ENCODE measurements around the gene CD8B2. TPM values are rescaled to one million over a fixed set of nuclear protein-coding genes. Genes with fewer than 3 reads are reported as not detected.

CD8B2 gene
- total RNA-seq, 1 donor from 2014 or later, result not detected

DNA sequence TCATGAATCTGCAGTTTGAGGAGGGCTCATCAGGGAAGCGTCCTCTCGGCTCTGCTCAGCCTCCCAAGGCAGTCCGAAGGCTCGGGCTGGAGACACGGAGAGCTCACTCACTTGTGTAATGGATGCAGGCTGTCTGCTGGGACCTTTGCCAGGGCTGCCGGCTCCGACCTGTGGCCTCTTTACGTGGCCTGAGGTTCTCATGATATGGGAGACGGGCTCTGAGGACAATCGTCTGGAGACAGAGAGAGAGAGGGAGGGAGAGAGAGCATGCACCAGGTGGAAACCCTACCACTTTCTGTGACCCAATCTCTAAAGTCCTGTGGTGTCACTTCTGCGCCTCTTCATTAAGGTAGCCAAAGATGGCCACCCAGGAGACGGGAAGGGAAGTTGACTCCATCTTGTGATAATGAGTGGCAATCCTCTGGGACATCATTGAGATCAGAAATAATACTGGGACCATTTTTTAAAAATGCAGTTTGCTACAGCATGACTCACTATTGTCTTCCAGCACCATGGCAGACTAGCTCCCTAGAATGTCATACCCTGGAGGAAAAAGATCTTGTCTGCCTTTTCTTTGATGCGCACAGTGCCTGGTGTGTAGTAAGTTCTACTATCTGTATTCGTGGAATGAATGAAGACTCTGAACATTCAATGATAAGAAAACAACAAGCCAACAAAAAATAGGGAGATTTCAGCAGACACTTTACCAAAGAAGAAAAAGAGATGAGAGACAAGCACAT is 60.2 kb downstream of the CD8B2 start:
- TF ChIP-seq, protein P1, sequence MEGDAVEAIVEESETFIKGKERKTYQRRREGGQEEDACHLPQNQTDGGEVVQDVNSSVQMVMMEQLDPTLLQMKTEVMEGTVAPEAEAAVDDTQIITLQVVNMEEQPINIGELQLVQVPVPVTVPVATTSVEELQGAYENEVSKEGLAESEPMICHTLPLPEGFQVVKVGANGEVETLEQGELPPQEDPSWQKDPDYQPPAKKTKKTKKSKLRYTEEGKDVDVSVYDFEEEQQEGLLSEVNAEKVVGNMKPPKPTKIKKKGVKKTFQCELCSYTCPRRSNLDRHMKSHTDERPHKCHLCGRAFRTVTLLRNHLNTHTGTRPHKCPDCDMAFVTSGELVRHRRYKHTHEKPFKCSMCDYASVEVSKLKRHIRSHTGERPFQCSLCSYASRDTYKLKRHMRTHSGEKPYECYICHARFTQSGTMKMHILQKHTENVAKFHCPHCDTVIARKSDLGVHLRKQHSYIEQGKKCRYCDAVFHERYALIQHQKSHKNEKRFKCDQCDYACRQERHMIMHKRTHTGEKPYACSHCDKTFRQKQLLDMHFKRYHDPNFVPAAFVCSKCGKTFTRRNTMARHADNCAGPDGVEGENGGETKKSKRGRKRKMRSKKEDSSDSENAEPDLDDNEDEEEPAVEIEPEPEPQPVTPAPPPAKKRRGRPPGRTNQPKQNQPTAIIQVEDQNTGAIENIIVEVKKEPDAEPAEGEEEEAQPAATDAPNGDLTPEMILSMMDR (IDR thresholded peaks at IDR 0.05; ENCODE audit: insufficient read depth, low read length, poor library complexity, severe bottlenecking), result no peak
- peaks cover 3% of the 10 kb centered on the region for H3K27me3 ChIP-seq (ENCODE audit: control insufficient read depth, insufficient read depth, low read length)

DNA sequence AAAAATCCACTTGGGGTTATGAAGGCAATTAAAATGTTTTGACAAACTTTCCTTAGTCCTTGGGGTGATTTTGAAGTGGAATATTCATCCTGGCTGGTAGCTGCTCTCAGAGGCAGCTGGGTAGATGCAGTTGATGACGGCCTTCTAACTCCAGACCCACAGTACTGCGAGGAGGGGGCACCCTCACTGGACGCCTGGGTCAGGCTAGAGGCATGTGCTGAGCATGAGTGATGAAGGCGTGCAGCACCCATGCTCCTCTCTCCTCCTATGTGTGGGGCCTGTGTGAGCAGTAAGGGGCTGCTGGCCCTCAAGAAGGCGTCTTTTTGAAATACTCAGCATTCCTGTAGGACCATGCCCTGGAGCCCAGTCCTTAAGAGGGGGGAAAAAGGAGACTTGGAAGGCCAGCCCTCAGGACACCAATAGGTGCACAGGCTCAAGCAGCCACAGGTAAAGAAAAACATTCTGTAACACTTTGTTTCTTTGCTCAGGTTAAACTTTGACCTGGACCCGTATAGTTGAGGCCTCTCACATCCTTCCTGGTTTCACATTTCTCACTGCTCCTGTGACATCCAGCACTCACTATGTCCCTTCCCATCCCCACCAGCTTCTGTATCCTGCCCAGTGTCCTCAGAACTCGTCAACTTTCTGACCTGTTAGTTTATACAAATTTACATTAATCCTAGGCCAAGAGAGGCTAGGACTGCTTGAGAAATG is 64.4 kb downstream of the CD8B2 start:
- no peak overlapping the region for H3K4me3 ChIP-seq (ENCODE audit: low read depth, low read length)
- DNase-seq (ENCODE audit: low read depth), result no peak
- no peaks in the 10 kb centered on the region for H3K36me3 ChIP-seq (ENCODE audit: control insufficient read depth, insufficient read depth, low read length)
- TF ChIP-seq, protein P1 (IDR thresholded peaks at IDR 0.05; ENCODE audit: insufficient read depth, low read length, poor library complexity, severe bottlenecking), result no peak
- H3K27me3 ChIP-seq (ENCODE audit: control insufficient read depth, insufficient read depth, low read length), result no peaks in the 10 kb centered on the region

More for the DNA sequence above, 60.2 kb downstream of the CD8B2 start:
- DNase-seq (ENCODE audit: low read depth), result no peak
- Histone ChIP-seq H3K4me3 (ENCODE audit: low read depth, low read length) (no peak overlapping the region), H3K36me3 (ENCODE audit: control insufficient read depth, insufficient read depth, low read length) (no peaks in the 10 kb centered on the region)

DNA sequence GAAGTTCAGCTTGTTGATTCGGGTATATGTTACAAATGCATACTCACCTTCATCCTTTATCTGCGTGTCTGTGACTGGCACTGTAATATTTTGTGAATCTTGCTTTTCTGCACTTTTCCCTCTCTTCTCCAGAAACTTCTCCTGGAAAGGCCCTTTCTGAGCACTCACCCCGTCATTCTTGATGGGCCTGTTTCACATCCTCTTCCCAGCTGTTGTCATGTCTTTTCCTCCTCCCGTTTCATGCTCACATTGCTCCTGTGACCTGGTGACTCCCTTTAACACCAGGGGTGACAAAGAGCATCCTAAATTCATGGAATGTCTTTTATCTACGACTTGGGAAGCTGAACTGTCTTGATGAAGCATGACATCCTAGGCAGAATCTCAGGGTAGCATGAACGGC is 65.8 kb downstream of the CD8B2 start:
- Histone ChIP-seq H3K27me3 (ENCODE audit: control insufficient read depth, insufficient read depth, low read length) (no peaks in the 10 kb centered on the region), H3K4me3 (ENCODE audit: low read depth, low read length) (no peak overlapping the region), H3K36me3 (ENCODE audit: control insufficient read depth, insufficient read depth, low read length) (no peaks in the 10 kb centered on the region)
- TF ChIP-seq, protein P1 (IDR thresholded peaks at IDR 0.05; ENCODE audit: insufficient read depth, low read length, poor library complexity, severe bottlenecking), result no peak
- no peak for DNase-seq (ENCODE audit: low read depth)

DNA sequence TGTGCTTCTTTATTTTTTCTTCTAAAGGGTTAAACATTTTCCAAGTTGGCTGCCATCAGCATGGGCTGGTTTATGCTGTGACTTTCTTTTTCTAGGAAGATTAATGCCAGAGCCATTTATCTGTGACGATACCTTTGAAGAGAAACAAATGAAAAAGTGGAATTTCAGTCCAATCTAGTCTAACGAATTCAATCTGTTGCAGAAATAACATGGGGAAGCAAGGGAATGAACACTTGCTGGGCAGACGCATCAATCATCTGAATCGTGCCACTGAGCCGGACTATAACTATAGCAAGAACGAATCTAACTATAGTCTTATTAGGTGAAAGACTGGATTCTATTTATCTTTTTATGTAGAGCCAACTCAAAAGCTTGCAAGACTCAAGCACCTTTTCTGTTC is 66.2 kb downstream of the CD8B2 start:
- Histone ChIP-seq H3K36me3 (ENCODE audit: control insufficient read depth, insufficient read depth, low read length) (no peaks in the 10 kb centered on the region), H3K27me3 (ENCODE audit: control insufficient read depth, insufficient read depth, low read length) (no peaks in the 10 kb centered on the region), H3K4me3 (ENCODE audit: low read depth, low read length) (no peak overlapping the region)
- DNase-seq (ENCODE audit: low read depth), result no peak
- TF ChIP-seq, protein P1 (IDR thresholded peaks at IDR 0.05; ENCODE audit: insufficient read depth, low read length, poor library complexity, severe bottlenecking), result no peak

DNA sequence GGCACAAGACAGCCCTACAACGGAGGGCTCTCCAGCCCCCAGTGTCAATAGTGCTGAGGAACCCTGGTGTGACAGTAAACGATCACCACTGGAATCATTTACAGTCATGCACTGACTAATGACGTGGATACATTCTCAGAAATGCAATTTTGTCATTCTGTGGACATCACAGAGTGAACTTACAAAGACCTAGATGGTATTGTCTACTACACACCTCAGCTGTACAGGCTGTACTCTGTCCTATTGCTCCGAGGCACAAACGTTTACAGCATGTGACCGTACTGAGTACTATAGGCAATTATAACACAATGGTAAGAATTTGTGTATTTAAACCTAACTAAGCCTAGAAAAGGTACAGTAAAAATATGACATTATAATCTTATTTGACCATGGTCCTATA is 67.2 kb downstream of the CD8B2 start:
- Histone ChIP-seq H3K4me3 (ENCODE audit: low read depth, low read length) (no peak overlapping the region), H3K27me3 (ENCODE audit: control insufficient read depth, insufficient read depth, low read length) (no peaks in the 10 kb centered on the region), H3K36me3 (ENCODE audit: control insufficient read depth, insufficient read depth, low read length) (no peaks in the 10 kb centered on the region)
- no peak for DNase-seq (ENCODE audit: low read depth)
- TF ChIP-seq, protein P1 (IDR thresholded peaks at IDR 0.05; ENCODE audit: insufficient read depth, low read length, poor library complexity, severe bottlenecking), result no peak
